ENCODE measurements around the gene DOCK11.
"Not testable (repeated sequence)": the region's sequence is repeated elsewhere in the genome, so short reads cannot be mapped to it uniquely, and the experiment has no call there.

The DOCK11 gene

GRCh38 chrX:118730500-118731247 is 235.1 kb downstream of the DOCK11 start:
- Histone ChIP-seq H3K27me3 (ENCODE audit: insufficient read depth, low read length, poor library complexity) (no peaks in the 10 kb centered on the region), H3K4me1 (ENCODE audit: insufficient read depth, low read length) (no peaks in the 10 kb centered on the region), H3K4me3 (ENCODE audit: low read depth in 1 of 2, low read length in 2 of 2) (no peak overlapping the region), H3K27ac (ENCODE audit: low read length) (no peak overlapping the region), H2AFZ (ENCODE audit: low read depth, low read length) (no peak overlapping the region), H3K4me2 (ENCODE audit: insufficient read depth, low read length) (no peak overlapping the region), H3K79me2 (ENCODE audit: insufficient read depth, low read length) (no peaks in the 10 kb centered on the region), H4K20me1 (ENCODE audit: insufficient read depth, low read length) (no peaks in the 10 kb centered on the region), H3K9ac (ENCODE audit: low read depth, low read length) (no peak overlapping the region), H3K36me3 (ENCODE audit: insufficient read depth, low read length) (no peaks in the 10 kb centered on the region), H3K9me3 (ENCODE audit: insufficient read depth, low read length, severe bottlenecking) (no peaks in the 10 kb centered on the region)
- DNase-seq (no peak), ATAC-seq (ENCODE audit: insufficient read depth, low read depth) (no peak)
- TF ChIP-seq CTCF (IDR thresholded peaks at IDR 0.05; ENCODE audit: borderline replicate concordance, extremely low read depth, low read length, poor library complexity, severe bottlenecking) (no peak), EZH2 (IDR thresholded peaks at IDR 0.05; ENCODE audit: borderline replicate concordance, low read depth, low read length, severe bottlenecking) (no peak)

- H3K36me3 ChIP-seq (ENCODE audit: insufficient read depth, low read length) = not testable (repeated sequence)
Measured at GRCh38 chrX:118732551-118732950, 236.9 kb downstream of the DOCK11 start.

GRCh38 chrX:118734909-118735308 is 239.3 kb downstream of the DOCK11 start:
- no peaks in the 10 kb centered on the region for H3K4me1 ChIP-seq (ENCODE audit: insufficient read depth, low read length)
- no peaks in the 10 kb centered on the region for H3K27me3 ChIP-seq (ENCODE audit: insufficient read depth, low read length, poor library complexity)
- no peak overlapping the region for H3K27ac ChIP-seq (ENCODE audit: low read length)
- H3K36me3 ChIP-seq (ENCODE audit: insufficient read depth, low read length) = no peaks in the 10 kb centered on the region
- TF ChIP-seq EZH2 (IDR thresholded peaks at IDR 0.05; ENCODE audit: borderline replicate concordance, low read depth, low read length, severe bottlenecking) = no peak
- TF ChIP-seq CTCF (IDR thresholded peaks at IDR 0.05; ENCODE audit: borderline replicate concordance, extremely low read depth, low read length, poor library complexity, severe bottlenecking) = no peak
- ATAC-seq (ENCODE audit: insufficient read depth, low read depth) (no peak), DNase-seq (no peak)
- no peak overlapping the region for H2AFZ ChIP-seq (ENCODE audit: low read depth, low read length)
- H3K4me3 ChIP-seq (ENCODE audit: low read depth in 1 of 2, low read length in 2 of 2) = no peak overlapping the region
- no peaks in the 10 kb centered on the region for H3K79me2 ChIP-seq (ENCODE audit: insufficient read depth, low read length)
- H4K20me1 ChIP-seq (ENCODE audit: insufficient read depth, low read length) = no peaks in the 10 kb centered on the region
- no peak overlapping the region for H3K4me2 ChIP-seq (ENCODE audit: insufficient read depth, low read length)
- H3K9ac ChIP-seq (ENCODE audit: low read depth, low read length) = no peak overlapping the region
- H3K9me3 ChIP-seq (ENCODE audit: insufficient read depth, low read length, severe bottlenecking) = no peaks in the 10 kb centered on the region

More at GRCh38 chrX:118732551-118732950, 236.9 kb downstream of the DOCK11 start:
- not testable (repeated sequence) for DNase-seq; ATAC-seq (ENCODE audit: insufficient read depth, low read depth); H3K4me2 ChIP-seq (ENCODE audit: insufficient read depth, low read length); H3K9ac ChIP-seq (ENCODE audit: low read depth, low read length); H2AFZ ChIP-seq (ENCODE audit: low read depth, low read length); H3K9me3 ChIP-seq (ENCODE audit: insufficient read depth, low read length, severe bottlenecking); H3K27ac ChIP-seq (ENCODE audit: low read length); H3K4me3 ChIP-seq (ENCODE audit: low read depth in 1 of 2, low read length in 2 of 2); H3K27me3 ChIP-seq (ENCODE audit: insufficient read depth, low read length, poor library complexity); H3K4me1 ChIP-seq (ENCODE audit: insufficient read depth, low read length); H4K20me1 ChIP-seq (ENCODE audit: insufficient read depth, low read length); H3K79me2 ChIP-seq (ENCODE audit: insufficient read depth, low read length)

Measured in DND-41 (cell line).